Ascending aorta (tissue), 2 donors: Measurements from ENCODE around the gene DACH1. TPM values are rescaled to one million over a fixed set of nuclear protein-coding genes. Genes with fewer than 3 reads are reported as not detected.

Source experiments
- DNase-seq, 2 donors: peaks; one replicate each; pipeline ENCODE4 v3.0.0-alpha.2; 2019; ENCODE audit warnings: low spot score in 2 of 2
- H3K27ac ChIP-seq, 2 donors: fragments of 200-600 bp; sonication (generic); one replicate each; pipeline ENCODE4 v1.5.1; 2016 to 2017; ENCODE audit warnings: mild to moderate bottlenecking in 1 of 2
- H3K27me3 ChIP-seq: fragments of 200-600 bp; sonication (generic); one replicate; pipeline ENCODE4 v1.5.1; 2017
- H3K36me3 ChIP-seq, 2 donors: fragments of 200-600 bp; sonication (generic); one replicate each; pipeline ENCODE4 v1.5.1; 2016
- H3K4me1 ChIP-seq, 2 donors: fragments of 200-600 bp; sonication (generic); one replicate each; pipeline ENCODE4 v1.5.1; 2016 to 2017; ENCODE audit warnings: mild to moderate bottlenecking in 1 of 2
- H3K4me3 ChIP-seq, 2 donors: fragments of 200-600 bp; sonication (generic); one replicate each; pipeline ENCODE4 v1.5.1; 2016 to 2017; ENCODE audit warnings: mild to moderate bottlenecking in 1 of 2
- H3K9me3 ChIP-seq, 2 donors: fragments of 200-600 bp; sonication (generic); one replicate each; pipeline ENCODE4 v1.5.1; 2016
- CTCF ChIP-seq, 3 experiments: fragments of 200-600 bp in 2 of 3; fragments of 450-650 bp in 1 of 3; sonication (generic) in 2 of 3; IDR thresholded peaks; one replicate each; pipeline ENCODE4 v1.5.1; 2016 to 2019; ENCODE audit warnings: antibody characterized with exemption in 3 of 3, mild to moderate bottlenecking in 1 of 3, moderate library complexity in 1 of 3
- intact Hi-C: fragments of 100-400 bp; cut with DNase I; formaldehyde crosslinking; loops from one replicate; pipeline ENCODE4 v1.15.1; 2023
- total RNA-seq: library from RNA; depleted of rRNA; stranded (reverse); fragments of >200 nt; gene quantifications from one replicate; pipeline ENCODE4 v1.1.0, GENCODE V29; 2016

Gene DACH1
- total RNA-seq, 1 donor from 2014 or later, result not detected

- intact Hi-C loops, result no loop called here
- no peak for DNase-seq
- Histone ChIP-seq H3K36me3 (no peaks in the 10 kb centered on the region), H3K27ac (no peak overlapping the region), H3K4me3 (no peak overlapping the region), H3K4me1 (no peaks in the 10 kb centered on the region), H3K27me3 (no peaks in the 10 kb centered on the region), H3K9me3 (no peaks in the 10 kb centered on the region)
- no peak for TF ChIP-seq CTCF (IDR thresholded peaks at IDR 0.05)
Measured at GRCh38 chr13:71457645-71458044, 409.4 kb downstream of the DACH1 start.

GRCh38 chr13:71456136-71456535 lies 410.9 kb downstream of the DACH1 start:
- Histone ChIP-seq H3K36me3 (no peaks in the 10 kb centered on the region), H3K27ac (no peak overlapping the region), H3K4me1 (no peaks in the 10 kb centered on the region), H3K4me3 (no peak overlapping the region), H3K27me3 (no peaks in the 10 kb centered on the region), H3K9me3 (no peaks in the 10 kb centered on the region)
- DNase-seq, result no peak
- intact Hi-C loops, result no loop called here
- no peak for TF ChIP-seq CTCF (IDR thresholded peaks at IDR 0.05)

- Histone ChIP-seq H3K4me1 (no peaks in the 10 kb centered on the region), H3K4me3 (no peak overlapping the region), H3K27ac (no peak overlapping the region), H3K9me3 (no peaks in the 10 kb centered on the region), H3K27me3 (no peaks in the 10 kb centered on the region), H3K36me3 (no peaks in the 10 kb centered on the region)
- TF ChIP-seq CTCF (IDR thresholded peaks at IDR 0.05), result no peak
- intact Hi-C loops, result no loop called here
- DNase-seq, result no peak
Measured at GRCh38 chr13:71454509-71454908, 412.5 kb downstream of the DACH1 start.

- no peaks in the 10 kb centered on the region for H3K9me3 ChIP-seq
- TF ChIP-seq CTCF (IDR thresholded peaks at IDR 0.05), result no peak
- intact Hi-C loops, result no loop called here
Measured at GRCh38 chr13:71448080-71448630, 418.8 kb downstream of the DACH1 start.

GRCh38 chr13:71437704-71438103 lies 429.3 kb downstream of the DACH1 start:
- DNase-seq, result no peak
- Histone ChIP-seq H3K27ac (no peak overlapping the region), H3K4me1 (no peaks in the 10 kb centered on the region), H3K27me3 (no peaks in the 10 kb centered on the region), H3K4me3 (no peak overlapping the region), H3K9me3 (no peaks in the 10 kb centered on the region), H3K36me3 (no peaks in the 10 kb centered on the region)
- TF ChIP-seq CTCF (IDR thresholded peaks at IDR 0.05), result no peak
- intact Hi-C loops, result no loop called here

More at GRCh38 chr13:71448080-71448630, 418.8 kb downstream of the DACH1 start:
- no peak for DNase-seq
- Histone ChIP-seq H3K27me3 (no peaks in the 10 kb centered on the region), H3K36me3 (no peaks in the 10 kb centered on the region), H3K4me3 (no peak overlapping the region), H3K27ac (no peak overlapping the region), H3K4me1 (no peaks in the 10 kb centered on the region)

- H3K4me3 ChIP-seq, result no peak overlapping the region
- DNase-seq, result no peak
- no peak for TF ChIP-seq CTCF (IDR thresholded peaks at IDR 0.05)
- intact Hi-C loops, result no loop called here
- no peak overlapping the region for H3K27ac ChIP-seq
- no peaks in the 10 kb centered on the region for H3K4me1 ChIP-seq
- H3K9me3 ChIP-seq, result no peaks in the 10 kb centered on the region
- no peaks in the 10 kb centered on the region for H3K27me3 ChIP-seq
- H3K36me3 ChIP-seq, result no peaks in the 10 kb centered on the region
Measured at GRCh38 chr13:71430681-71431080, 436.3 kb downstream of the DACH1 start.
